Heart left ventricle (tissue), 16 donors: Measurements from ENCODE around the gene COMMD1. TPM values are rescaled to one million over a fixed set of nuclear protein-coding genes. Genes with fewer than 3 reads are reported as not detected.
"Not testable (repeated sequence)": the region's sequence is repeated elsewhere in the genome, so short reads cannot be mapped to it uniquely, and the experiment has no call there.

Source experiments
- ATAC-seq, 4 donors: fragments of 200-7000 bp; cut with Tn5 transposase; one replicate each; pipeline ENCODE4 v1.9.1; 2020 to 2022; ENCODE audit warnings: moderate library complexity in 4 of 4, mild to moderate bottlenecking in 3 of 4, moderate number of reproducible peaks in 1 of 4
- DNase-seq, 5 donors: peaks; one replicate each; pipeline ENCODE4 v3.0.0-alpha.2; 2020
- H3K27ac ChIP-seq, 12 donors: fragments of 200-600 bp; sonication (generic) in 4 of 12; one replicate each; pipeline versions ENCODE4 v1.5.0 to v1.8.0; 2016 to 2022; ENCODE audit warnings: mild to moderate bottlenecking in 2 of 12
- H3K27me3 ChIP-seq, 9 donors: fragments of 200-600 bp; sonication (generic) in 2 of 9; one replicate each; pipeline versions ENCODE4 v1.5.1 to v1.8.0; 2016 to 2022; ENCODE audit warnings: mild to moderate bottlenecking in 3 of 9
- H3K36me3 ChIP-seq, 9 donors: fragments of 200-600 bp; sonication (generic) in 2 of 9; one replicate each; pipeline versions ENCODE4 v1.5.0 to v1.8.0; 2018 to 2022; ENCODE audit warnings: mild to moderate bottlenecking in 2 of 9
- H3K4me1 ChIP-seq, 12 donors: fragments of 200-600 bp; sonication (generic) in 4 of 12; one replicate each; pipeline versions ENCODE4 v1.5.0 to v1.8.0; 2016 to 2022; ENCODE audit warnings: mild to moderate bottlenecking in 3 of 12
- H3K4me3 ChIP-seq, 12 donors: fragments of 200-600 bp; sonication (generic) in 4 of 12; one replicate each; pipeline versions ENCODE4 v1.5.0 to v1.8.0; 2017 to 2022; ENCODE audit warnings: mild to moderate bottlenecking in 9 of 12, moderate library complexity in 4 of 12
- H3K9me3 ChIP-seq, 12 donors: fragments of 200-600 bp; sonication (generic) in 4 of 12; one replicate each; pipeline versions ENCODE4 v1.5.0 to v1.8.0; 2016 to 2022; ENCODE audit warnings: mild to moderate bottlenecking in 1 of 12
- CTCF ChIP-seq, 12 donors: fragments of 200-600 bp; sonication (generic) in 4 of 12; IDR thresholded peaks; one replicate each; pipeline versions ENCODE4 v1.5.0 to v1.8.0; 2018 to 2022; ENCODE audit warnings: antibody characterized with exemption in 12 of 12, mild to moderate bottlenecking in 5 of 12
- POLR2A ChIP-seq, 2 donors: fragments of 450-650 bp; IDR thresholded peaks; one replicate each; pipeline ENCODE4 v1.6.1; 2017; ENCODE audit warnings: antibody characterized with exemption in 2 of 2, mild to moderate bottlenecking in 2 of 2, moderate library complexity in 2 of 2
- WGBS, 4 donors: extraction: QIAGEN DNeasy Blood & Tissue Kit in 2 of 4; methylation state at CpG; one replicate each; pipeline versions ENCODE4 v1.1.5 to v1.1.7; 2013 to 2018; 5-methylcytosine and 5-hydroxymethylcytosine counted together
- intact Hi-C, 10 donors: fragments of 100-400 bp; cut with DNase I; formaldehyde crosslinking; loops; one replicate each; pipeline versions ENCODE4 v1.11.1 to v1.14.2; 2022
- polyA plus RNA-seq, 2 donors: library from polyadenylated mRNA; stranded (reverse); fragments of 200-250 nt; gene quantifications; one replicate each; pipeline ENCODE4 v1.2.3, GENCODE V29; 2013
- total RNA-seq, 9 donors: library from RNA; depleted of rRNA in 2 of 9; stranded (reverse); fragments of >200 nt in 2 of 9; fragmentation: NEBNext Ultra II Directional in 3 of 9; extraction: Animal tissue kit (Norgen Biotek cat#: 25700) in 3 of 9; gene quantifications; one replicate each; pipeline versions ENCODE4 v1.1.0 to v1.2.4, GENCODE V29; 2016 to 2023
- donor health status: ischemic (EF 13 %, LVEDD 7.1; RV severe dilation, severe dysfunction).
- donor health status: healthy with polysubstance abuse.
- donor health status: DM: no; HTN: yes; CAD: no.
- donor health status: DM: no; HTN: no; CAD: no.
- donor health status: ischemic (EF 25% LVEDD 6.9; RV normal size, moderate dysfunction).
- donor health status: ischemic (EF 25% LVEDD 5.7; RV mildly dilated, moderate dysfunction).
- donor health status: healthy.
- donor health status: DM: yes; HTN: yes; CAD: no.
- donor health status: ischemic (EF 35%, LVEDD 5.7; RV mildly dilated, moderate dysfunction).
- donor health status: nonischemic (EF 11% LVEDD 7.7; RV severe dilation, severe dysfunction).
- donor health status: DM: yes; HTN: yes; CAD: no.
- donor health status: PGD.
- donor health status: ischemic (EF 29% LVEDD 5.4; RV normal size, mild dysfunction).
- donor health status: nonischemic (EF 23%, LVEDD 6.1; RV moderate dilation, normal function).

The COMMD1 gene
- total and polyA plus RNA-seq, 11 donors = 50.1 to 99.5 (median 69.3) TPM

GRCh38 chr2:61949714-61950560, 44.5 kb downstream of the COMMD1 start:
- H3K4me3 ChIP-seq = no peak overlapping the region
- peaks cover 0 to 34% (median 16%) of the 10 kb centered on the region in 12 donors for H3K4me1 ChIP-seq
- DNase-seq = no peak
- WGBS, 4 donors = 34 to 40% (median 37%) methylated on average over 6 of the region's 6 CpGs
- H3K9me3 ChIP-seq = peaks cover 0 to 11% (median 2%) of the 10 kb centered on the region in 12 donors
- H3K27me3 ChIP-seq = no peaks in the 10 kb centered on the region
- H3K27ac ChIP-seq = peak overlapping the region in 9 of 12 donors; percentile 42 to 72 (median 55)
- intact Hi-C loops = no loop called here
- no peak for TF ChIP-seq POLR2A (IDR thresholded peaks at IDR 0.05)
- no peak for TF ChIP-seq CTCF (IDR thresholded peaks at IDR 0.05)
- no peaks in the 10 kb centered on the region for H3K36me3 ChIP-seq
- peak; percentile 6 to 63 (median 52) for ATAC-seq

DNA sequence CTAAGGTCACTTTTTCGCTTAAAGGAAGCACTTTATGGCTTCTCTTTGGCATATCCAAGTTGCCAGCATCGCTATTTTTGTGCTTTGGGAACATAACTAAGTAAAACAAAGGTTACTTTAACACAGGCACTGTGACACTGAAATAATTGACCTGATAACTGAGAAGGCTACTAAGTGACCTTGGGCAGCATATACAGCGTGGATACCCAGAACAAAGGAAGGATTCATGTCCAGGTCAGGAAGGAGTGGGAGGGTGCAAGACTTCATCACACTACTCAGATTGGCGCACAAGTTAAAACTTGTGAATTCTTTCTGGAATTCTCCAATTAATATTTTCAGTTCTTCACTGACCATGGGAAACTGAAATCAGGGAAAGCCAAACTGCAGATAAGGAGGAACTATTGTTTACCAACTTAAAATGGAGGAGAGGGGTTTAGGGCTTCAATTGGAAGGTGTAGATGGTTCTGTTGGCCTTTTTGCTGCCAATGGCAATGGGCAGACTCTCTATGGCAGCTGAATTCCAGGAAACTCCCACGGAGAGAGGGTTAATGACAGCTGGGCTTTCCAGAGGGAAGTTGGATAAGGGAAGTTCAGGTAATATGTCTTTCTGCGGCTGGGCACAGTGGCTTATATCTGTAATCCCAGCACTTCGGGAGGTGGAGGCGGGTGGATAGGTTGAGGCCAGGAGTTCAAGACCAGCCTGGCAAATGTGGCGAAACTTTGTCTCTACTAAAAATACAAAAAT, 45.3 kb downstream of the COMMD1 start:
- peak in 3 of 4 donors; percentile 45 to 66 (median 60) for ATAC-seq
- Histone ChIP-seq H3K36me3 (no peaks in the 10 kb centered on the region), H3K27me3 (no peaks in the 10 kb centered on the region), H3K9me3 (peaks cover 0 to 11% (median 2%) of the 10 kb centered on the region in 12 donors), H3K4me1 (peaks cover 0 to 33% (median 16%) of the 10 kb centered on the region in 12 donors), H3K4me3 (no peak overlapping the region), H3K27ac (peak overlapping the region in 9 of 12 donors; percentile 42 to 72 (median 55))
- TF ChIP-seq POLR2A (IDR thresholded peaks at IDR 0.05) = no peak
- no peak for TF ChIP-seq CTCF (IDR thresholded peaks at IDR 0.05)
- intact Hi-C loops = no loop called here
- no peak for DNase-seq
- WGBS, 4 donors = 70 to 77% (median 71%) methylated on average over 9 of the region's 9 CpGs

DNA sequence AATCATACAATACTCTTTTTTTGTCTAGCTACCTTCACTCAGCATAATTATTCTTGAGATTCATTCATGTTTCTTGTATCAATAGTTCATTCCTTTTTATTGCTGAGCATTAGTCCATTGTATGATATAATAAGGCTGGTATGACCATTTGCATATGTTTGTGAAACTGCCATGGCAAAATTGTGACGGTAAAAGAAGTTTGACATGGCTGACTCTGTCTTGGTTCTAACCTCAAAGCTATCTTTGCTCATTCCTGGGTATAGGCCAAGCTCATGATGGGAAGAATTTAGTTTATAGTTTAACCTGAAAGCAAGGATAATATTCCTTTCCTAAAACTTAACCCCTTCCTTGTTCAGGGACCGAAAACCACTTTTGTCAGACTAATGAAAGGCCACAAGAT, 46.4 kb downstream of the COMMD1 start:
- intact Hi-C loops = no loop called here
- ATAC-seq = no peak
- no peaks in the 10 kb centered on the region for H3K36me3 ChIP-seq
- no peak overlapping the region for H3K27ac ChIP-seq
- WGBS, 4 donors = 74 to 100% (median 94%) methylated on average over 2 of the region's 2 CpGs
- no peak overlapping the region for H3K4me3 ChIP-seq
- peaks cover 0 to 11% (median 2%) of the 10 kb centered on the region in 12 donors for H3K9me3 ChIP-seq
- TF ChIP-seq CTCF (IDR thresholded peaks at IDR 0.05) (no peak), POLR2A (IDR thresholded peaks at IDR 0.05) (no peak)
- peaks cover 0 to 23% (median 14%) of the 10 kb centered on the region in 12 donors for H3K4me1 ChIP-seq
- no peaks in the 10 kb centered on the region for H3K27me3 ChIP-seq
- DNase-seq = no peak

GRCh38 chr2:61952288-61952687, 46.8 kb downstream of the COMMD1 start:
- H3K36me3 ChIP-seq = no peaks in the 10 kb centered on the region
- intact Hi-C loops = no loop called here
- TF ChIP-seq POLR2A (IDR thresholded peaks at IDR 0.05) (no peak), CTCF (IDR thresholded peaks at IDR 0.05) (no peak)
- WGBS, 4 donors = 88 to 96% (median 92%) methylated on average over 1 of the region's 1 CpG
- no peak for DNase-seq
- peaks cover 0 to 23% (median 14%) of the 10 kb centered on the region in 12 donors for H3K4me1 ChIP-seq
- H3K4me3 ChIP-seq = no peak overlapping the region
- no peaks in the 10 kb centered on the region for H3K27me3 ChIP-seq
- H3K27ac ChIP-seq = no peak overlapping the region
- ATAC-seq = no peak
- H3K9me3 ChIP-seq = peaks cover 0 to 11% (median 2%) of the 10 kb centered on the region in 12 donors

GRCh38 chr2:61954856-61955255, 49.4 kb downstream of the COMMD1 start:
- peaks cover 0 to 12% (median 10%) of the 10 kb centered on the region in 12 donors for H3K4me1 ChIP-seq
- DNase-seq, H3K27ac ChIP-seq, ATAC-seq, H3K4me3 ChIP-seq, H3K36me3 ChIP-seq, H3K27me3 ChIP-seq, intact Hi-C loops: not testable (repeated sequence)
- WGBS, 4 donors = 92 to 95% (median 95%) methylated on average over 9 of the region's 9 CpGs
- peaks cover 0 to 13% (median 4%) of the 10 kb centered on the region in 12 donors for H3K9me3 ChIP-seq
